Lung (tissue), 12 donors: ENCODE measurements around the gene TTC17. TPM values are rescaled to one million over a fixed set of nuclear protein-coding genes. Genes with fewer than 3 reads are reported as not detected.

Experiments used
- ATAC-seq: fragments of 200-7000 bp; cut with Tn5 transposase; one replicate; pipeline ENCODE4 v1.9.1; 2020; ENCODE audit warnings: moderate number of reproducible peaks; ENCODE audit not compliant: insufficient read depth, low FRiP score
- DNase-seq, 3 donors: peaks; one replicate each; pipeline ENCODE4 v3.0.0-alpha.2; 2013 to 2017
- H3K27ac ChIP-seq, 2 donors: one replicate each; pipeline ENCODE4 v1.5.1; 2013; ENCODE audit warnings: mild to moderate bottlenecking in 2 of 2, moderate library complexity in 2 of 2, control low read depth in 1 of 2, inconsistent platforms in 1 of 2, low read depth in 1 of 2, low read length in 1 of 2
- H3K27me3 ChIP-seq, 3 donors: one replicate each; pipeline ENCODE4 v1.5.1; 2013; ENCODE audit warnings: low read length in 2 of 3; ENCODE audit not compliant: control insufficient read depth in 3 of 3, insufficient read depth in 3 of 3
- H3K36me3 ChIP-seq, 4 donors: one replicate each; pipeline ENCODE4 v1.5.1; 2013; ENCODE audit warnings: low read length in 4 of 4, mild to moderate bottlenecking in 1 of 4, moderate library complexity in 1 of 4; ENCODE audit not compliant: control insufficient read depth in 4 of 4, insufficient read depth in 4 of 4
- H3K4me1 ChIP-seq, 5 donors: one replicate each; pipeline ENCODE4 v1.5.1; 2013; ENCODE audit warnings: low read length in 5 of 5, mild to moderate bottlenecking in 2 of 5, moderate library complexity in 1 of 5; ENCODE audit not compliant: control insufficient read depth in 5 of 5, insufficient read depth in 5 of 5
- H3K4me3 ChIP-seq: one replicate; pipeline ENCODE4 v1.5.1; 2013; ENCODE audit warnings: mild to moderate bottlenecking, control low read depth, moderate library complexity
- H3K9ac ChIP-seq, 2 donors: one replicate each; pipeline ENCODE4 v1.5.1; 2013; ENCODE audit warnings: low read length in 2 of 2, control low read depth in 1 of 2; ENCODE audit not compliant: insufficient read depth in 1 of 2
- H3K9me3 ChIP-seq, 4 donors: one replicate each; pipeline ENCODE4 v1.5.1; 2013; ENCODE audit warnings: low read length in 3 of 4, mild to moderate bottlenecking in 1 of 4, moderate library complexity in 1 of 4; ENCODE audit not compliant: control insufficient read depth in 4 of 4, insufficient read depth in 3 of 4
- CTCF ChIP-seq: IDR thresholded peaks from 2 replicates; pipeline ENCODE4 v1.5.1; 2012; ENCODE audit warnings: mild to moderate bottlenecking; ENCODE audit errors: control extremely low read depth, extremely low read depth
- WGBS, 2 donors: extraction: QIAGEN DNeasy Blood & Tissue Kit; methylation state at CpG; one replicate each; pipeline ENCODE4 v1.1.7; 2013; 5-methylcytosine and 5-hydroxymethylcytosine counted together
- polyA plus RNA-seq, 2 donors: library from polyadenylated mRNA; stranded (reverse); fragments of 200-250 nt; gene quantifications; one replicate each; pipeline ENCODE4 v1.2.1, GENCODE V29; 2013
- total RNA-seq, 2 donors: library from RNA; depleted of rRNA in 1 of 2; stranded (reverse); fragments of >200 nt in 1 of 2; gene quantifications; one replicate each; pipeline ENCODE4 v1.2.1, GENCODE V29; 2014 to 2021
- donor health status: control.
- donor health status: control.
- donor health status: Bipolar disorder and iron deficiency.
- donor health status: healthy.
- donor health status: DM: yes; HTN: yes; CAD: no.

TTC17 gene
- total and polyA plus RNA-seq, 4 donors, result 30.7 to 218 (median 55.5) TPM

- DNase-seq, result no peak
- no peak for TF ChIP-seq CTCF
- WGBS, 2 donors, result 84 to 91% methylated on average over 1 of the region's 1 CpG
- H3K27me3 ChIP-seq, result no peaks in the 10 kb centered on the region
- H3K27ac ChIP-seq, result no peak overlapping the region
- H3K9ac ChIP-seq, result no peak overlapping the region
- H3K4me1 ChIP-seq, result no peaks in the 10 kb centered on the region
- no peaks in the 10 kb centered on the region for H3K9me3 ChIP-seq
- no peak overlapping the region for H3K4me3 ChIP-seq
- ATAC-seq, result no peak
- H3K36me3 ChIP-seq, result peaks cover 0 to 12% (median 6%) of the 10 kb centered on the region in 4 donors
Measured at GRCh38 chr11:43382614-43383013, 23.9 kb downstream of the TTC17 start.

DNA sequence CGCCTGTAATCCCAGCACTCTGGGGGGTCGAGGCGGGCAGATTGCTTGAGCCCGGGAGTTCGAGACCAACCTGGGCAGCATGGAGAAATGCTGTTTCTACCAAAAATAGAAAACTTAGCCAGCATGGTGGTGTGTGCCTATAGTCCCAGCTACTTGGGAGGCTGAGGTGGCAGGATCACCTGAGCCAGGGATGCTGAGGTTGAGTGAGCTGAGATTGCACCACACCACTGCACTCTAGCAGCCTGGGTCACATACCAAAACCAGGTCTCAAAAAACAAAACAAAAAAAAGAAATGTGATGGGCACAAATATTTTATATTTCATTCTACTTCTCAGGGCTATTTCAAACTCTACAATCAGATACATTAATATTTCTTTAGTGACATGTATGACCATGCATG lies 25.7 kb downstream of the TTC17 start:
- Histone ChIP-seq H3K4me3 (no peak overlapping the region), H3K36me3 (peaks cover 3 to 13% (median 6%) of the 10 kb centered on the region in 4 donors), H3K27ac (no peak overlapping the region), H3K27me3 (no peaks in the 10 kb centered on the region), H3K4me1 (no peaks in the 10 kb centered on the region), H3K9ac (no peak overlapping the region), H3K9me3 (no peaks in the 10 kb centered on the region)
- ATAC-seq, result no peak
- 86 to 98% methylated on average over 5 of the region's 5 CpGs for WGBS, 2 donors
- TF ChIP-seq CTCF, result no peak
- DNase-seq, result no peak

DNA sequence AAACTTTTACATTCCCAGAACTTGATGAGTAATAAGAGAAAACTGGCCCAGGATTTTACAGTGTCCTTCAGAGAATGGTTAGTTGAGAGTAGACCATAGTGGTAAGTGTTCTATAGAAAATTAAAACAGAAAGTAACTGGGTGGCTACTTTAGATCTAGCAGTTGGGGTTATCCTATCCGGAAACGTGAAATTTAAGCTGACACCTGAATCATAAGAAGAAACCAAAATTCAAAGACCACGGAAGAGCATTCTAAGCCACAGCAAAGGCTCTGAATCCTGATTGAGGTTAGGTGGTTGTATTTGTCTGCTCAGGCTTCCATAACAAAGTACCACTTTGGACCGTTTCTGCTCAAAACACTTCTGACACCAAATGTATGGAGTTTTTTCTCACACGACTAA lies 34.0 kb downstream of the TTC17 start:
- no peak for TF ChIP-seq CTCF
- DNase-seq, result no peak
- Histone ChIP-seq H3K4me1 (peaks cover 0 to 6% (median 0%) of the 10 kb centered on the region in 5 donors), H3K4me3 (no peak overlapping the region), H3K9me3 (no peaks in the 10 kb centered on the region), H3K9ac (no peak overlapping the region), H3K27me3 (no peaks in the 10 kb centered on the region), H3K36me3 (peaks cover 17 to 32% (median 26%) of the 10 kb centered on the region in 4 donors), H3K27ac (no peak overlapping the region)
- WGBS, 2 donors, result 90 to 93% methylated on average over 5 of the region's 5 CpGs
- ATAC-seq, result no peak

GRCh38 chr11:43393765-43394355 lies 35.1 kb downstream of the TTC17 start:
- 76 to 81% methylated on average over 2 of the region's 2 CpGs for WGBS, 2 donors
- H3K27me3 ChIP-seq, result no peaks in the 10 kb centered on the region
- H3K9ac ChIP-seq, result no peak overlapping the region
- peaks cover 20 to 41% (median 32%) of the 10 kb centered on the region in 4 donors for H3K36me3 ChIP-seq
- TF ChIP-seq CTCF, result no peak
- no peak overlapping the region for H3K4me3 ChIP-seq
- ATAC-seq (no peak), DNase-seq (peak in 2 of 3 donors; percentile 23 to 47)
- H3K9me3 ChIP-seq, result no peaks in the 10 kb centered on the region
- H3K4me1 ChIP-seq, result peaks cover 0 to 6% (median 0%) of the 10 kb centered on the region in 5 donors
- H3K27ac ChIP-seq, result no peak overlapping the region
